IMR-90 (cell line): ENCODE data around the gene FAM163B. TPM values are rescaled to one million over a fixed set of nuclear protein-coding genes. Genes with fewer than 3 reads are reported as not detected.

Experiments
- ATAC-seq: fragments of 200-7000 bp; cut with Tn5 transposase; 2 replicates; pipeline ENCODE4 v1.9.1; 2020; ENCODE audit warnings: low read depth, mild to moderate bottlenecking, moderate library complexity
- BruUV-seq: library from RNA; stranded (reverse); fragments of 400-500 nt; replicated peaks from 2 replicates; lab custom pipeline; 2021; lab: Mats Ljungman, UMichigan
- CTCF ChIA-PET: fragments of 300-600 bp; formaldehyde crosslinking; extraction: SDS; loops from one replicate; lab custom pipeline; 2021; ENCODE audit warnings: antibody characterized with exemption; lab: Yijun Ruan, JAX
- POLR2A ChIA-PET: fragments of 300-600 bp; sonication (Branson Sonifier 250); formaldehyde crosslinking; loops from one replicate; lab custom pipeline; 2022; ENCODE audit warnings: antibody characterized with exemption; ENCODE audit not compliant: unreplicated experiment; lab: Charles Lee
- DNase-seq: peaks from one replicate; pipeline ENCODE4 v3.0.0; 2013
- H2AFZ ChIP-seq: replicated peaks from 2 replicates; pipeline ENCODE3; 2013; ENCODE audit warnings: low read length, mild to moderate bottlenecking; ENCODE audit not compliant: poor library complexity
- H2AK5ac ChIP-seq: 2 replicates; pipeline ENCODE4 v1.6.1; 2013; ENCODE audit warnings: low read depth, low read length, inconsistent platforms
- H2AK9ac ChIP-seq: replicated peaks from 2 replicates; pipeline ENCODE3; 2013; ENCODE audit warnings: mild to moderate bottlenecking, low read depth, low read length, moderate library complexity; ENCODE audit not compliant: poor library complexity
- H2BK120ac ChIP-seq: 2 replicates; pipeline ENCODE4 v1.6.1; 2013; ENCODE audit warnings: low read depth, low read length, inconsistent platforms
- H2BK15ac ChIP-seq: 3 replicates; pipeline ENCODE4 v1.6.1; 2013; ENCODE audit warnings: low read depth, low read length, inconsistent platforms
- H2BK20ac ChIP-seq: 2 replicates; pipeline ENCODE4 v1.6.1; 2013; ENCODE audit warnings: low read depth, mild to moderate bottlenecking, inconsistent platforms, low read length, moderate library complexity
- H2BK5ac ChIP-seq: 2 replicates; pipeline ENCODE4 v1.6.1; 2013; ENCODE audit warnings: mild to moderate bottlenecking, low read depth, low read length, inconsistent platforms; ENCODE audit not compliant: poor library complexity, severe bottlenecking
- H3K14ac ChIP-seq: replicated peaks from 2 replicates; pipeline ENCODE4 v1.6.1; 2013; ENCODE audit warnings: low read depth, low read length, inconsistent platforms
- H3K18ac ChIP-seq: 2 replicates; pipeline ENCODE4 v1.6.1; 2013; ENCODE audit warnings: low read depth, low read length, control low read depth
- H3K23ac ChIP-seq: 2 replicates; pipeline ENCODE4 v1.6.1; 2013; ENCODE audit warnings: low read depth, low read length, inconsistent platforms
- H3K27ac ChIP-seq: 2 replicates; pipeline ENCODE4 v1.5.1; 2013; ENCODE audit warnings: mild to moderate bottlenecking, control low read depth, low read length; ENCODE audit not compliant: insufficient read depth
- H3K27me3 ChIP-seq: 2 replicates; pipeline ENCODE4 v1.6.1; 2013; ENCODE audit warnings: low read length; ENCODE audit not compliant: control insufficient read depth, insufficient read depth
- H3K36me3 ChIP-seq: 2 replicates; pipeline ENCODE4 v1.6.1; 2013; ENCODE audit warnings: low read length, mixed read lengths; ENCODE audit not compliant: control insufficient read depth, insufficient read depth
- H3K4ac ChIP-seq: 2 replicates; pipeline ENCODE4 v1.6.1; 2013; ENCODE audit warnings: low read depth, low read length, inconsistent platforms
- H3K4me1 ChIP-seq: 2 replicates; pipeline ENCODE4 v1.6.1; 2013; ENCODE audit warnings: low read length, mixed read lengths; ENCODE audit not compliant: control insufficient read depth, insufficient read depth
- H3K4me2 ChIP-seq: 2 replicates; pipeline ENCODE4 v1.6.1; 2013; ENCODE audit warnings: low read depth, mild to moderate bottlenecking, control low read depth, low read length, moderate library complexity
- H3K4me3 ChIP-seq: 2 replicates; pipeline ENCODE4 v1.5.1; 2013; ENCODE audit warnings: low read depth, mild to moderate bottlenecking, control low read depth, low read length, moderate library complexity; ENCODE audit not compliant: insufficient read depth
- H3K56ac ChIP-seq: 2 replicates; pipeline ENCODE4 v1.6.1; 2013; ENCODE audit warnings: low read length, inconsistent platforms; ENCODE audit not compliant: insufficient read depth; ENCODE audit errors: extremely low read depth
- H3K79me1 ChIP-seq, 2 experiments: 2 replicates each; pipeline ENCODE4 v1.6.1; 2013; ENCODE audit warnings: low read length in 2 of 2, inconsistent platforms in 1 of 2, low read depth in 1 of 2
- H3K9ac ChIP-seq: 2 replicates; pipeline ENCODE4 v1.6.1; 2013; ENCODE audit warnings: low read depth, low read length, control low read depth
- H3K9me1 ChIP-seq: 2 replicates; pipeline ENCODE4 v1.6.1; 2013; ENCODE audit warnings: low read length, inconsistent platforms; ENCODE audit not compliant: insufficient read depth
- H3K9me3 ChIP-seq: 2 replicates; pipeline ENCODE4 v1.6.1; 2013; ENCODE audit warnings: low read length; ENCODE audit not compliant: control insufficient read depth, insufficient read depth
- H4K20me1 ChIP-seq: 2 replicates; pipeline ENCODE4 v1.6.1; 2013; ENCODE audit warnings: low read length, inconsistent platforms; ENCODE audit not compliant: insufficient read depth
- H4K5ac ChIP-seq: 2 replicates; pipeline ENCODE4 v1.6.1; 2013; ENCODE audit warnings: mild to moderate bottlenecking, low read depth, low read length, control low read depth
- H4K8ac ChIP-seq, 2 experiments: 2 replicates each; pipeline ENCODE4 v1.6.1; 2013; ENCODE audit warnings: low read depth in 2 of 2, low read length in 2 of 2, control low read depth in 1 of 2, inconsistent platforms in 1 of 2
- H4K91ac ChIP-seq: 2 replicates; pipeline ENCODE4 v1.6.1; 2013; ENCODE audit warnings: low read depth, low read length, inconsistent platforms; ENCODE audit not compliant: insufficient read depth
- CHD1 ChIP-seq: IDR thresholded peaks from 2 replicates; pipeline ENCODE4 v1.6.1; 2012; ENCODE audit warnings: low read depth, low read length, improper control_type of control experiment
- MAFK ChIP-seq: IDR thresholded peaks from 2 replicates; pipeline ENCODE4 v1.6.1; 2012; ENCODE audit warnings: low read depth, low read length, improper control_type of control experiment
- MAZ ChIP-seq: IDR thresholded peaks from 2 replicates; pipeline ENCODE4 v1.6.1; 2012; ENCODE audit warnings: low read depth, mild to moderate bottlenecking, low read length, improper control_type of control experiment, moderate library complexity, borderline replicate concordance
- POLR2A ChIP-seq: IDR thresholded peaks from 2 replicates; pipeline ENCODE4 v1.6.1; 2012; ENCODE audit warnings: mild to moderate bottlenecking, low read depth, low read length
- RCOR1 ChIP-seq: IDR thresholded peaks from 2 replicates; pipeline ENCODE4 v1.6.1; 2012; ENCODE audit warnings: mild to moderate bottlenecking, low read length, improper control_type of control experiment; ENCODE audit not compliant: insufficient replicate concordance
- WGBS, 2 experiments: methylation state at CpG; one replicate each; pipeline versions ENCODE4 v1.1.5 to v1.1.7; 2013; ENCODE audit warnings: missing lambda C conversion rate in 2 of 2; ENCODE audit not compliant: insufficient read length in 1 of 2; ENCODE audit errors: extremely low coverage in 2 of 2; 5-methylcytosine and 5-hydroxymethylcytosine counted together
- dilution Hi-C: fragments of 300-500 bp; cut with HindIII; formaldehyde crosslinking; loops from one replicate; pipeline ENCODE4 v1.14.3; 2018; ENCODE audit warnings: low sequenced_read_pairs; ENCODE audit not compliant: unreplicated experiment
- in situ Hi-C: fragments of 300-500 bp; cut with MboI; formaldehyde crosslinking; loops from 3 replicates; pipeline ENCODE4 v1.14.3; 2019; ENCODE audit warnings: low sequenced_read_pairs, inconsistent platforms, mixed read lengths
- intact Hi-C: fragments of 100-400 bp; cut with micrococcal nuclease; formaldehyde crosslinking; loops from 2 replicates; pipeline ENCODE4 v1.10.0; 2022
- polyA plus RNA-seq, 3 experiments: library from polyadenylated mRNA; depleted of rRNA; stranded (reverse); fragments of >200 nt; gene quantifications; 2 replicates each; pipeline ENCODE4 v1.2.3, GENCODE V29; 2012; ENCODE audit warnings: low replicate concordance in 1 of 3
- total RNA-seq: library from RNA; depleted of rRNA; stranded (reverse); fragments of >200 nt; gene quantifications from 2 replicates; pipeline ENCODE4 v1.2.3, GENCODE V29; 2012

The FAM163B gene
- total and polyA plus RNA-seq, 2 of the 4 experiments (the other 2 are of a cell fraction) = not detected

DNA sequence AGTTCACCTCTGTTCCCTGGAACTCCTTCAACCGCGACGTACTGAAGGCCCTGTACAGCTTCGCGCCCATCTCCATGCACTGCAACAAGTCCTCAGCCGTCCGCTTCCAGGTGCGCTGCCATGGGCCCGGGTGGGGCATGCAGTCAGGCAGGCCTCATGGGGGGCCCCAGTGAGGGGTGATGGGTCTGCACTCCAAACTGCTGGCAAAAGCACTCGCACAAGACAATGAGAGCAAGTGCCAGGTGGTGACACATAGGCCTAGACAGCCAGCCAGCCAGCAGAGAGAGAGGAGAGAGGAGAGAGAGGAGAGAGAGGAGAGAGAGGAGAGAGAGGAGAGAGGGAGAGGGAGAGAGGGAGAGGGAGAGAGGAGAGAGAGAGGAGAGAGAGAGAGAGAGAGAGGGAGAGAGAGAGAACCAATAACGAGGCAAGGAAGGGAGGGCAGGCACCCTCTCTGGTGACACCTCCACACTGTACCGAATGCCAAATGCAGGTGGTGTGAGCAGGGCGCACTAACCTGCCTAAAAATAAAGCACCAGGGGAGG, 48.0 kb upstream of the FAM163B start:
- Histone ChIP-seq H3K4me3 (no peak overlapping the region), H4K20me1 (no peaks in the 10 kb centered on the region), H2BK5ac (no peak overlapping the region), H3K9me1 (no peaks in the 10 kb centered on the region), H3K4me1 (0 out of 2 replicates have a peak, but pooled peaks cover 1% of the 10 kb centered on the region), H3K36me3 (no peaks in the 10 kb centered on the region), H3K9me3 (no peaks in the 10 kb centered on the region), H3K14ac (no peak overlapping the region), H3K23ac (no peak overlapping the region), H4K5ac (no peak overlapping the region), H2BK20ac (no peak overlapping the region), H2AFZ (no peak overlapping the region), H2AK9ac (no peak overlapping the region), H2BK15ac (no peak overlapping the region), H3K18ac (no peak overlapping the region), H3K27ac (no peak overlapping the region), H3K79me1 (no peaks in the 10 kb centered on the region), H3K4ac (no peak overlapping the region), H2BK120ac (no peak overlapping the region), H4K91ac (no peak overlapping the region), H4K8ac (no peak overlapping the region), H3K56ac (no peak overlapping the region), H3K27me3 (peaks cover 35% of the 10 kb centered on the region), H3K9ac (no peak overlapping the region), H3K4me2 (no peak overlapping the region), H2AK5ac (no peak overlapping the region)
- TF ChIP-seq RCOR1 (no peak), MAFK (no peak), CHD1 (no peak), POLR2A (no peak), MAZ (no peak)
- DNase-seq = peak; percentile 7
- in situ Hi-C loops = no loop called here
- CTCF ChIA-PET = no interaction called here
- no TSS peak for BruUV-seq
- intact Hi-C loops = no loop called here
- dilution Hi-C loops = no loop called here
- POLR2A ChIA-PET = no interaction called here
- ATAC-seq = no peak
- WGBS, 2 experiments = 77% methylated on average over 7 of the region's 13 CpGs; no CpG with 5 or more reads in 1 of the 2 experiments
